Endometrium (tissue), 2 donors: ENCODE data around the gene AVPR2.

Experiments used
- FAIRE-seq: peaks from 2 replicates; lab custom pipeline; 2012; peaks lifted over from hg19 to GRCh38; lab: Jason Lieb, UNC
- donor health status: control.
- donor health status: control.

The AVPR2 gene

DNA sequence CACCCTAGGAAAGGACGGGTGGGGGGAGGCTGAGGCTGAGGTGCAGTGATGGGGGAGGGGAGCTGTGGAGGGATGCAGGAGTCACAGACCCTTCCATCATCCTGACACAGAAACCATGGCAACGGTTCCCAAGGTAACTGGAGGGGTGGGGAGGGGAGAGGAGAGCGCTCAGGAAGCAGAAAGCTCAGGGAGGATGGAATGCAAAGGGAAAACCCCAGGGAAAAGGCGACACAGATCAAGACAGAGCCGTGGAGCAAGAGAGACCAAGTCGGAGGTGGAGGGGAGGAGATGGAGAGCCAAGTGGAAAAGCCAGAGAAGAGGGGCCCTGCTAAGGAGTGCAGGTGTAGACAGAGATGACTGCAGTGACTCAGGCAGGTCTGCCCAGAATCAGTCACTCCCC is 33.0 kb upstream of the AVPR2 start:
- no peak for FAIRE-seq

DNA sequence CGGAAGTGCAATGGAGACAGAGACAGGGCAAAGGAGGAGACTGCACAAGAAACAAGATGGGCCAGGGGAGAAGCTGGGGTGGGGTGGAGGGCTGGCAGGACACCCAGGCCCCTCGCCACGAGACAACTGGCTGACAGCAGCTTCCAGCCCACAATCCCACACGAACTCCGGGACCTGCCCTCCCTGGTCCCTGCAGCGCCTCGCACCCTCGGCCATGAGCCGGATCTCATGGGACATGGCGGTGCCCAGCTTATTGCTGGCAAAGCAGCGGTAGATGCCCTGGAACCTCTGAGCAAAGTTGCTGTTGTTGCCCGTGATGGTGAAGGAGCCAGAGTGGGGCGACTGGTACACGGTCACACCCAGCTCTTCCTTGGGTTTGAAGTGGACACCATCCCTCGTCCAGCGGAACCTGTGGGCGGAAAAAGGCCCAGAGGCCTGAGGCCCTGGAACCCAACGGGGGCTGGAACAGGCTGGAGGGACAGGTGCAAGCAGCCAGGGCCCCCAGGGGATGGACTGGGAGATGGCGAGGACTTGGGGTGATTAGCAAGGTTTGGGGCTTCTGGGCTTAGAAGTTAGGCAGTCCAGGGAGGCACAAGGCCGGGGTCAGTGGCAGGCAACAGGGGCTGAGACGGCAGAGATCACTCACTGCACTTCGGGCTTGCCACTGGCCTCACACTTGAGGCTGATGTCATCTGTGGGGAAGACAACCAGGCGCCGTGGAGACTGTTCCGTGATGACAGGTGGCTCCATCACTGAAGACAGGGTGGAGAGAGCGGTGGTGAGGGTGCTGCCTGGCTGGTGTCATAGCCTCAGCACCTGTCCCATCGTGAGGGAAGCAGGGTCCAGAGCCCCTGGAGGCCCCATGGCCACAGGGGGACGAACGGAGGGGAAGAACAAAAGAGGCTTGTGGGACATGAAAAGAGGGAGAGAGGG is 32.3 kb upstream of the AVPR2 start:
- FAIRE-seq, result no peak

DNA sequence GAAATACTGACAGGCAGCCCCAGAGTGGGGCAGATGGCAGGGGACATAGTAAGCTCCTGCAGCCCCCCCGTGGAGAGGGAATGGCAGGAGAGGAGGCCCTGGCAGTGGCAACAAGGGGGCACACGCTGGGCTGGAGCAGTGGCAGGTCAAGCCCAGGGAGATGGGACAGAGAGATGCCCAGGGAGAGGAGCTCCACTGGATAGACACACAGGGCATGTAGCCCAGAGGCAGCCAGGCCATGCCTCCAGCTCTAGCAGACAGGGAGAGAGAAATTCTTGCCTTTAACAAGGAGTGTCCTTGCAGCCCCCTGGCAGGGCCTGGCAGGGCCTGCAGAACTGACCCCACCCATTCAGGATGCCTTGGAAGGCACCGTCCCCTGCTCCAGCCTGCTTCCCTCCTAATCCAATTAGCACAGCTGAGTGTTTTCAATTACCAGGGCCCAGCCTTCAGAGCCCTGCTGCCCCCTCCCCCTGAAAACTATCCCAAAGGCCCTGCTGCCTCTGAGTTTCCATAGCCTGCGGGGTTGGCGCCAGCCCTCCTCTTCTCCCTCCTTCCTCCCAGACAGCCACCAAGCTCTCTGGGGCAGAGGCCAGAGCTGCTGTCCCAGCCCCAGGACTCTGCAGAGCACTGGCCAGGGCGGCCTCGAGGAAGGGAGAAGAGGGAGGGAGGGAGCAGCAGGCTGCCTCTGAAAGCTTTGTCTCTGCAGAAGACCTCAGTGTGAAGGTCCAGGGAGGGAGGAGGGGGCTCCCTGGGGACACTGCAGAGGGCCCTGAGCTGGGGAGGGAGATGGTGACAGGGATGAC is 31.0 kb upstream of the AVPR2 start:
- FAIRE-seq, result no peak

DNA sequence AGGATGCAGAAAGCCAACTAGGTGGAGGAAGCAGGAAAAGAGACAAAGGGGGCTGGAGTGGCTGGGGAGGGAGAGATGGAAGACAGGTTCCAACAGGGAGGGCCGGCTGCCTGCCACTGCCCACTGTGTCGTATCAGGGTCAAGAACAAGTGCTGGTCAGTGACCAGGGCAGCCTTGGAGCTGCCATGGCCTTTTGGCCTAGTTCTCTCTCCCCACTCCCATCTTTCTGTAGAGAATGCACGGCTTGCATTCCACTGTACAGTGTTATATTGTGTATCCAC is 30.4 kb upstream of the AVPR2 start:
- FAIRE-seq, result no peak

DNA sequence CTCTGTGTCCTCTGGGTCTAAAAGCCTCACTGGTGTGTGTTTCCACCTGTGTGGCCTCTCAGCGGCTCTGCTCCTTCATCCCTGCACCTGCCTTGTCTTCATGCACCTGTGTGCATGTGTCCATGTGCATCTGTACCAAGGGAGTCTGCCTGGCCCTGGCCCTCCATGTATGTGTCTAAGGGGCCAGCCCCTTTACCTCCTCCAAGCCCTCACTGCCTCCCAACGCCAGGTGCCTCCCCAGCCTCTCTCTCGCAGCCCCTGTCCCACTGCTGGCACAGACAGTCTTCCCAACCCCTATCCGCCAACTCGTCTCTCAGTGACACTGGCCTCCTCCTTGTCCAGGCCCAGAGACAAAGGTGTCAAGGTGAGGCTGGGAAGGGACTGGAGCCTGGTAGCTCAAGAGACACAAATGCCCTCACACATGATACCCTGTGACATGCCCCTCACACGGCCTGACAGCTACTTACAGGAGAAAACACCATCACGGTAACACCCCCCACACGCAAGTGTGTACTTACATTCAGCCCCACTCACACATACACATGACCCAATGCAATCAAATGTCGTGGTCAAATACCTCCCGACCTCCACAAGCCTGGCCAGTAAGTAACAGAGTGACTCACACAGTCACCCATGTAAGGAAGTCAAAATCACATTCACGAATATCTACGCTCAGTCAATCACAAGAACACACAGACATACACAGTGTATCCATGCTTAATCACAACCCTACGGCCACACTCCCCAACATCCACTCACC is 29.9 kb upstream of the AVPR2 start:
- no peak for FAIRE-seq

- no peak for FAIRE-seq
These were observed 28.9 kb upstream of the AVPR2 start for GRCh38 chrX:153875391-153876111.

DNA sequence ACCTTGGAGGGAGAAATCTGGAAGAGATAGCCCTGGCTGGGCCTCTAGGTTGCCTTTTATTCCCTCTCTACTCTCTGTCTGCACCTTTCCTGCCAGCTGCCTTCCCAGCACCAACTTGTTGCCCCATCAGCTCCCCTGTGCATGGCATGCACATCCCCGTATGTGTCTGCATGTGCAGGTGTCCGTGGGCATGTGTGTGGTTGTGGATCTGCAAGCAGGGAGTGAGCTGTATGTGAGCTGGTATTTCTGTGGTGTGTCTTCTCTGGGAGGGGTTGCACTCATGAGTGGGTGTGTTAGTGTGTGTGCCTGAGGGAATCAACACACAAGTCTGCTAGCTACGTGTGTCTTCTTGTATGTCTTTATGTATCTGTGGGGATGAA is 28.4 kb upstream of the AVPR2 start:
- FAIRE-seq, result no peak

DNA sequence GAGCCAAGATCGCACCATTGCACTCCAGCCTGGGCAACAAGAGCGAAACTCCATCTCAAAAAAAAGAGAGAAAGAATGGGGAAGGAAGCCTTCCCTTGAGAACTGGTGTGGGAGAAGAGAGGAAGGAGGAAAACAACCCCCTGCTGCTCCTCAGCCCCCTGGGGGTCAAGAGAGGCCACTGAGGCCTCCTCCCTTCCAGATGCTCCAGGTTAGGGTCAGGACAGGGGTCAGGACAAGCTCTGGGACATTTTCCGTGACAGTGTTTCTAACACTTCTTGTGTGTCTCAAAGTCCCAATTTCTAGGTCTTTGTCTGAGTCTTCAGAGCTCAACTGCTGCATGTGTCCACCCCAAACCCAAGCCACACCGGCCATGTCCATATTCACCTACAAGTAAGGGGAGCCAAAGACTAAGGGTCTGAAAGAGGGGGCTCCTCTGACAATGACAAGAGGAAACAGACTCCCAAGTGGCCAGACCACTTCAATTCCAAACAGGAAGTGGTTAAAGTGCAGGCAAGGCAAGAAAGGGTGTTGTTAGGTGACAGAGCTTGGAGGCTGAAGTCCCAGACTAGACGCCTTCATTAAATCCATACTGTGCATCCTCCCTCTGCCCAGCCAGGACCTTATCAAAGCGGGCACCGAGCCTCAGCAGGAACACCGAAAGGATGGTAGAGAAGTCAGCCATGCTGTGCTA is 26.8 kb upstream of the AVPR2 start:
- no peak for FAIRE-seq

DNA sequence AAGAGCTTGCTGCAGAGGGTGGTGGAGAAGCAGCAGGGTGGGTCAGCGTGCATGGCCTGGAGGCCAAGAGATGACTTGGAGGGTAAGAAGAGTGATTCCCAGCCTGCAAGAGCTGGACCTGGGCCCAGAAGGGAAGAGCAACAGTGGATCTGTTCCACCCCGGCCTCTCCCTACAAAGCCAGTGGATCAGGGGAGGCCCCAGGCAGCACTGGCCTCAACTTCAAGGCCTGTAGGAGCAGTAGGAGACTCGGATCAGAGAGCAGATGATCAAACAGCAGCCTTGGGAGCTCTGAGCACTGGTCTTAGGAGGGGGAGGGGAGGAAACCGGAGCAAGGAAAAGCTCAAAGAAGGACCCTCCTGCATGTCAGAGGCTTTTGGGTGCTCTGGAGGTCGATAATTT is 26.1 kb upstream of the AVPR2 start:
- FAIRE-seq, result no peak

DNA sequence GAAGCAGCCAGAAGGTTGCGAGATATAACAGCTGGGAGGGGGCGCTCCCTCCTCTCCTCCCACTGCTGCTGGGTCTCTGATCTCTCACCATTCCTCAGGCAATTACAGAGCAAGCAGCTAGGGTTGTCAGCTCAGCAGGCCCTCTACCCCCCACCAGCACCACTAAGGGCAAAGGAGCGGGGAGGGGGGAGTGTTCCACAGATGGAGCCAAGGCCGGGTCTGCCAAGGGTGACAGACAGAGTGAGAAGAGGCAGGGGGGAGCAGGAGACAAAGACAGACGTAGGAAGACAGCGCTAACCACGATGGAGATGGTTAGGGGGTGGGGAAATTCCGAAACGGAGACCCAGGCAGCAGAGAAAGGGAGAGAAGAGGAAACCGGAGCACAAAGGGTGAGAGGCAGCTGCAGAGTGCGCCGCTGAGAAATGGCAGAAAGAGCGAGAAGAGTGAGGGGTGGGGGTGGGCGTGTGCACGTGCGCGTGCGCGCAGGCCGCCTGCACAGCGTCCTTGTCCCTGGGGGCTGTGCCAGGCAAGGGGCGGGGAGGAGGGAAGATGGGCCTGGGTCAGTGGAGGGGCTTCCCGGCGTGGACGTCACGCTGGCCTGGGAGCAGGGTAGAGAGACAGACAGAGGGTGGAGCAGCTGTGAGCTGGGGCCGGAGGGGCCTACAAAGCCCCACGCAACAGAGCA is 25.4 kb upstream of the AVPR2 start:
- no peak for FAIRE-seq

DNA sequence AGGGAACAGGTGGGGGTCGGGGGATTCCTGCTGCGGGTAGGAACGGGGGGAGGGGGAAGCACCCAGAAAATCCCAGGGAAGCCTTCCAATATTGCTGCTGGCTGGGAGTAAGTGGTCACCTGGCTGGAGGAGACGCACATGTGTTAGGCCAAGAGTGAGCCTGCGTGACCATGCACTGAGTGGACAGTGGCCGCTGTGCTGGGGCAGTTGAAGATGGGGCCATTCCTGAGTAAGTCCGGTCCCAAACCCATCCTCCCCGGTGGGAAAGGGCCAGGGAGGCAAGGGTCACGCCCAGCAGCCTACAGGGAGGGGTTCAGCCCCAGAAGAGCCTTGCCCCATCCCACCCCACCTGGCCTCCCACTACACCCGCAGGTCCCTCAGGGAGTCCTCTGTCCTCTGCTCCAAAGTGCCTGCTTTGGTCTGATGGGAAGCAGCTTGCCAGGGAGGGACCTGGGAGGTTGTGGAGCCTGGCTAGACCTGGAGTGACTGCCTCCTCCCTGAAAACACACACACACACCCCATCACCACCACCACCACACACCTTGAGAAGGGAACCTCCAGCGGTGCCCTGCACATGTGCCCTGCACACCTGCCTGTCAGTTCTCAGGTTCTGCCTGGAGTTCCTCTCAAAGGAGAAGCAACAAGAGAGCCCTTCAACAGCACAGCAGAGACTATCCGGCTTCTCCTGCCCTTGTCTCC is 24.6 kb upstream of the AVPR2 start:
- no peak for FAIRE-seq

DNA sequence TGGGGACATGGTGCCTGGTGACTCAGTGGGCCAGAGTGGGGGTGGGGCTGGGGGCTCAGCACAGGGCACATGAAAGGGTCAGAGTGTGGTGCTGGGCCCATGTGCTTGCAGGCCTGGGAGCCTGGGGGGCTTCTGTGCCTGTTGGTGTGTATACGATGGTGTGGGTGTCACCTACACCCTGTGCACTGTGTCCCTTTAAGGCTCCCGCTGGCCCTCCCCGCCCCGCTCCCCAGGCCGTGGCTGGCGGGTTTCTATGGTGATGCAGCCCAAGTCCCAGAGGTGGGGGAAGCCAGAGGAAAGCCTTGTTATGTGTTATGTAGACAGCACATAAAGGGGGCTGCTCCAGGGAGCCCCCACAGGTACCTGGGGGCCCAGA is 24.0 kb upstream of the AVPR2 start:
- no peak for FAIRE-seq

DNA sequence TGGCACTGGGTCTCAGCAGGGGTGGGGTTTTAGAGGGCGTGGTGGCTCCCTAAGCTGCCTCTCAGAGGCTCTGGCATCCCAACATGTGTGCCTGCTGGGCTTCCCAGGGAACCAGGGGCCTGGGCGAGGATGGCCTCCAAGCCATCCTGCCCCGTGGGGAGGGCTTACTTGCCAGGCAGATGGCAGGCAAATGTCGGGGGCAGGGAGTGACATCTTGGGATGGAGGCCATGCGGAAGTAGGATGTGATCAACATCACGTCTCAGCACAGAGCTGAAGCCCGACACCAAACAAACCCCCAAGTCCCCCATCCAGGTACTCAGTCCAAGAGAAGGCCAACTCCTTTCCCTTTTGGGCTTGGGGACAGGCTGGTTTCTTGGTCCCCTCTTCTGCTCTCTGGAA is 23.2 kb upstream of the AVPR2 start:
- FAIRE-seq, result no peak

DNA sequence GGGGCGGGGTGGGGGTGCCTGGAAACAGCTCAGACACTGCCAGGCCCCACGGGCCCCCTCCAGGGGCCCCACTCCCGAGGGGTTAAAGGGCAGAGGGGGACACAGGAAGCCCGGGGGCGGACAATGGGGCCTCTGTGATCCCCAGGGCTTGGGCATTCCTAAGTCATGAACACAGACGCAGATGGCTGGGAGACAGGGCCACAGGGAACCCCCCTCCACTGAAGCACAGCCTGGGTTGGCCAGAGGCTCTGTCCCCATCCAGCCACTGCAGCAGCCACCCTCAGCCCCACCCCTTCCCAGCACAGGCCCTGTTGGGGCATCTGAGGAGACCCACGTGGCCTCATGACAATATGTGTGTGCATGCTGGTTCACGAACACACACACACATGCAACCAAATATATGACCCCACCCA is 22.4 kb upstream of the AVPR2 start:
- FAIRE-seq, result no peak

DNA sequence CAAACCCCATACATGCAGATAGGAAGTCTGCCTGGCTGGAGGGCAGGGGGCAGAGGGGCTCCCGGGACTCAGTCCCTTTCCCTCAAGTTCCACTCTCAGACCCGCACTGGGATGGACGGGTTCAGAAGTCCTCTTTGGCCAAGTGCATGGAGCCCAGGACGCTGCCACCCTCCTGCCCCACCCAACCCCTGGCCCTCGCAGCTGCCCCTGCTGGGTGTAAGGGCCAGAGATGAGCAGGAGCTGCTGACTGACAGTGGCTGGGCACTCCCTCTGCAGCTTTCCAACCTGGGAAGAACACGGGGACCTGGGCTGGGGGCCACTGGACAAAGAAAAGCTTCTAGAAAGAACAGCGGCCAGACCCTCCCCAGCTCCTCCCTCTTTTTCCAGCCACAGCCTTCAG is 21.9 kb upstream of the AVPR2 start:
- FAIRE-seq, result no peak

GRCh38 chrX:153883163-153883843 is 21.2 kb upstream of the AVPR2 start:
- no peak for FAIRE-seq

- no peak for FAIRE-seq
These were observed 20.3 kb upstream of the AVPR2 start for GRCh38 chrX:153884136-153884535.

GRCh38 chrX:153884590-153884989 is 19.9 kb upstream of the AVPR2 start:
- FAIRE-seq, result no peak

GRCh38 chrX:153885208-153885787 is 19.2 kb upstream of the AVPR2 start:
- FAIRE-seq, result no peak
